HS-5 (cell line): ENCODE results near the gene CEP97.
A peak's percentile ranks its signal among the peaks of the same experiment; 100 is the strongest.

Source experiments
- DNase-seq: peaks from one replicate; pipeline ENCODE4 v3.0.0-alpha.2; 2012; ENCODE audit warnings: low read depth

CEP97 gene

DNA sequence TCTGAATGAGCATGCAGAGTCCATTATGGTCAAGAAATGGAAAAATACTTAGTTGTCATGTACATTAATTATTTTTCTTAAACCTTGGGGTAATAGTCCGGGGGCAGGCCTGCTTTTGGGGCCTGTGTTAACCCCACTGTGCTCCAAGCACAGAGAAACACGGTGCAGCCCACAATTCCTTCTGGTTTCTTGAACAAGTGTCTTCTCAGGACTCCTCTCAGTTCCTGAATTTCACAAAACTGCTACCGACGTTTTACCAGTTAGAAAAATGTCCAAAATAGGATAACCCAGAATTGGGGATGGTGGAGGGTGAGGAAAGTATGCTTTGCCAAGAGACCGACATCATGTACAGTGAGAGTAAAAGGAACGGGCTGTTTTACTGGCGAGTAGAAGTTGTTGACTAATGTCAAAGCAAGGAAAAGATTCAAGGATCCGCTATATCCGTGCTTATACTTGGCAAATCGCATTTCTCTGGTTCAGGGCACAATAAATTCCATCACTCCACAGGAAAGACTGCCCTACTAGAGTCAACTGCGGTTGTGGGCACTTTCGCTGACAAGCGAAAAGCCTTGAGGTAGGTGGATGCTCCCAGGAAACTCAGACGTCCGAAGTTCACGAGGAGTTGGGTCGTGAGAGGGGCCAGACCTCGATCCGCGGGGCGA is 54.1 kb downstream of the CEP97 start:
- no peak for DNase-seq

DNA sequence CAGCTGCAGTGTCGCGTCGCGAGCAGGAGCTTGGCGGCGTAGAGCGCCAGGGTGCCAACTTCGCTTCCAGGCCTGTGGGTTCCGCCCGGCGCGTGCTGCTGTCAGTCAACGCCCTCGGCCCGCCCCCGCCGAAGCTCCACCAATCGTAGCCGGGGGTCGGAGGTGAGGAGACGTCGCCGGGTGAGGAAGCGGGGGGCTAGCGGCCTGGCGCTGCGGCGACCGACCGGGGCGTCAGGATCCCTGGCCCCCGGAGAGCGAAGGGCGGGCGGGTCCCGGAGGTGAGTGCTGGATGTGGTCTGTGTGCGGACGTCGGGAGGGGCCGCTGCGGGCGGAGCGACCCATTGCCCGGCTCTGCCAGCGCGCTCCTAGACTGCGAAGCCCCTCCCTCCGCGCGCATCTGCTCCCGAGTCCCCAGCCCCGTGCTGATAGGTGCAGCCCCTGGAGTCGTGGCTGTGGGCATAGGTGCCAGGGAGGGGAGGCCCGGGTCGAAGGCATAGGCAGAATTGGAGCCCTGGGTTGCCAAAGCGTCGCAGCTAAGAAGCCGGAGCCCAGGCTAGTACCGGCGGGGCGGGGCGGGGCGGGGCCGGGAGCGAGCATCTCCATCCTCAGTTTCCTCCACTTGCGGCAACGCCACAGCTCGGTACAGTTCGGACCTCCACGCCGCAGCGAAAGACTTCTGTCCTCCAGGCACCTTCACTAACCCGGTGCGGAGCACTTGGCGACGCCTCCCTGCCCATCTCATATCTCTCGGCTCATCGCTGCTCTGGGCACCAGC is 54.8 kb downstream of the CEP97 start, which contains the start of gene NXPE3:
Gene NXPE3 (plus strand): TSS at position 165 of the 775 bp plus-strand sequence. CDS start 6,386 bp downstream, outside the sequence.
- peak; percentile 30 for DNase-seq

GRCh38 chr3:101779822-101780381 is 55.5 kb downstream of the CEP97 start:
- no peak for DNase-seq

DNA sequence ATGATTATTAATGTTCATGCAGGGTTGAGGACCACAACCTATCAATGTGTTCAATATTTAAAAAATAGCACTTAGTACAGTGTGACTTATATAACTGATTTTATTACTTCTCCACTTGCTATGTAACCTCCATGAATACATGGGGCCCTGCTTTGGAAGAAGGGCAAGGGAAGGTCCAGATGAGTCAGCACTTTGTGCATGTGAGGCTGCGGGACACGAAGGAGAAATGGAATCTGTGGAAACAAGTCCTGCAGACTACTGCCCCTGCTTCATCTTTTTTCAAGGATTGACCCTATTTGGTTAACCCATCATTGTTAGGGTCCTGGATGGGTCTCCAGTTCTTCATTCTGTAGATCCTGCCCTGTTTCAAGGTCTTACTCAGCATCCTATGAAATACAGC is 56.2 kb downstream of the CEP97 start:
- DNase-seq: peak; percentile 30

- no peak for DNase-seq
Measured at GRCh38 chr3:101781166-101781565, 56.8 kb downstream of the CEP97 start.

DNA sequence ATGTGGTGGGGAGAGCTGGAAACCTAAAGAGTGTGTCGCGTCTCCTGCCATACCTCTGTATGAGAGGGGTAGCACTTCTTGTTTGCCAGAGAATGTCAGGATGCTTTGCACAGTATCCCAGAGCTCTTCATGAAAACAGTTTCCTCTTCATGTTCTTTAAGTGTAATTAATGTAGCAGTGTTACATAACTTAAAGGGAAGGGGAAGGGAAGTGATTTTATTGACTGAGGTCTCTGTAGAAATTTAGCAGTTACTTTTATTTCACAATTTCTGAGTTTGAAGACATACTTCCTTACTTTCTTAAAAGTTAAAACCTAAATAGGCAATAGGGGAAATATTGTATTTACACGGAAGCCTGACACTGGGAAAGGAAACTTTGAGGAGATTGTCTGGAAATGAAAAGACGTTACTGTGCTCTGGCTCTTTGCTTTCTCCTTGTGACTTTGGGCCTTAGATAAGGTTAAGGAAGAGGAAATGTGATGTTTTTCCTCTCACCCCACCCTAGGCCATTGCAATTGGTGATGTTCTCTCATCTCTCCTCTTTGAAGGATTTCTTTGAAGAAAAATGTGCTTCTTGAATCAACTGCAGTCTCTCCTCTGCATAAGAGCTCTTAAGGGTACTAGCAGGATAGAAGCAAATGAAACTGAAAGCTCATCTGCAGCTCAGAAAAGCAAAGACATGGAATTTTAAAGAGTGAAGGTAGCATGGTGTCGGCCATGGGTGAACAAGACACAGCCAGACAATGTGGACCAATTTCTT is 60.6 kb downstream of the CEP97 start:
- DNase-seq: no peak

DNA sequence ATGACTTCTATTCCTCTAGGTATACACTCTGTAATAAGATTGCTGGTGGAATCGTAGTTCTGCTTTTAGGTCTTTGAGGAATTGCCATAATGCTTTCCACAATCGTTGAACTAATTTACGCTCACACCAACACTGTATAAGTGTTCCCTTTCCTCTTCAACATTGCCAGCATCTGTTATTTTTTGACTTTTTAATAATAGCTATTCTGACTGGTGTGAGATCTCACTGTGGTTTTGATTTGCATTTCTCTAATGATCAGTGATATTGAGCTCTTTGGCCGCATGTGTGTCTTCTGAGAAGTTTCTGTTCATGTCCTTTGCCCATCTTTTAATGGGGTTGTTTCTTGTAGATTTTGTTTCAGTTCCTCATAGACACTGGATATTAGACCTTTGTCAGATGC is 67.4 kb downstream of the CEP97 start:
- no peak for DNase-seq

GRCh38 chr3:101796077-101796680 is 71.8 kb downstream of the CEP97 start:
- DNase-seq: no peak

GRCh38 chr3:101801174-101801573 is 76.8 kb downstream of the CEP97 start:
- DNase-seq: no peak

DNA sequence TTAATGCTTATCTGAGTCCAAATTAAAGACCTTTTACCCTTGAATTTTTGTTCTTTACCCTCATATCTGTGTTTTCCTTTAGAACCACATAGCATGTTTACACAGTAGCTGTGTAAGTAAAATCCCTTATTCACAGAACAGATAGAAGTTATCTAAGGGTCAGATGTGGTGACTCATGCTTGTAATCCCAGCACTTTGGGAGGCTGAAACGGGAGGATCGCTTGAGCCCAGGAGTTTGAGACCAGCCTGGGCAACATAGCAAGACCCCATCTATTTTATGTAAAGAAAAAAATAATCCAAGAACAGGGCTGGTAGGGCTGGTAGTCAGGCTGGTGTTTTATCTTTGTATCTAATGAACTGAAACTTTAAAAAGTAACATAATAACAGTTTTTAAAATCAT is 77.8 kb downstream of the CEP97 start:
- no peak for DNase-seq

- no peak for DNase-seq
Measured at GRCh38 chr3:101803173-101803782, 78.9 kb downstream of the CEP97 start.

DNA sequence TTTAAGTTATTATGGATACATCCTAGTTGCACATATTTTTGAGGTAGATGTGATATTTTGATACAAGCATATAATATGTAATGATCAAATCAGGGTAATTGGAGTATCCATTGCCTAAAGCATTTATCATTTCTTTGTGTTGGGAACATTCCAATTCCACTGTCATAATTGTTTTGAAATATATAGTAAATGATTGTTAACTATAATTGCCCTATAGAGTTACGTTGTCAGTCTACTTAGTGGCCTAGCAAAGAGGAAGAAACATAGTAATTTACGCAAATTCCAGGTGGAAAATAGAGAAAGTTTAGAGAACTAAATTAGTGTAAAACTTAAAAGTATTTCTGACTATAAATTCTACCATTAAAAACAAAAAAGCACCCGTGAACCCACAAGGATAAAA is 79.5 kb downstream of the CEP97 start:
- no peak for DNase-seq

DNA sequence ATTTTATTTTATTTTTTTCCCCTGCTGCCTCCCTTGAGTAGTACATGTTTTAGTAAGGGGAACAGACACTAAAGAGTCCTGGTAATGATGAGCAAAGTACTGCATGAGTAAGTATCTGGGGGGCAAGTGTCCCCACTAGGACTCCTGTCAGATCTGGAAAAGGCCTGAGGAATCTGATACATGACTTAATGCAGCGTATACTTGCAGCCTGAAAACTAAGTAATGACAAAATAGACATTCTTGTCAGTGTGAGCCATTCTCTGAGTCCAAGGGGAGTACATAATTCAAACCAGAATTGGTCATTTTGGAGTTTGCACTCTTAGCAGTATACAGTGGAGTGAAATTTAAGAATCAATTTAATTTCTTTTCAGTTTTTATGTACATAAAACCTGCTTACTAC is 82.1 kb downstream of the CEP97 start:
- no peak for DNase-seq

GRCh38 chr3:101807888-101808287 is 83.5 kb downstream of the CEP97 start:
- no peak for DNase-seq

GRCh38 chr3:101809178-101810021 is 85.0 kb downstream of the CEP97 start:
- DNase-seq: no peak

DNA sequence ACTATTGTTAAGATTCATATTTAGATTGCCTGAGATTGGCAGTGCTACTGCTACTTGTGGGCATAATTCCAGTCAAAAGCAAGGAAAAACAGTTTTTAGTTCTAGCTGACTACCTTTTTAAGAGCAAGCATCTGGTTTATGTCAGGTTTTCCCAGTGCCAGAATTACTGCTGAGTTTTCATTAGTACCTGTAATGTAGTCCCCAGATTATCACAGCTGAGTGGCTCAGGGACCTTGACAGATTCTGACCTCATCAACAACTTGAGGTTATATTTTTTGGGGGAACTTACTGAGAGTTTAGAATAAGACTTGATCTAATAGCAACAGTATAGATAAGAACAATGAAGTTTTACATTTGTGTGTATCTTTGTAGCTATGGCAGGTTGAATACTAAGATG is 85.6 kb downstream of the CEP97 start:
- DNase-seq: no peak

GRCh38 chr3:101811875-101812274 is 87.5 kb downstream of the CEP97 start:
- DNase-seq: no peak

- no peak for DNase-seq
Measured at GRCh38 chr3:101812895-101813294, 88.5 kb downstream of the CEP97 start.

DNA sequence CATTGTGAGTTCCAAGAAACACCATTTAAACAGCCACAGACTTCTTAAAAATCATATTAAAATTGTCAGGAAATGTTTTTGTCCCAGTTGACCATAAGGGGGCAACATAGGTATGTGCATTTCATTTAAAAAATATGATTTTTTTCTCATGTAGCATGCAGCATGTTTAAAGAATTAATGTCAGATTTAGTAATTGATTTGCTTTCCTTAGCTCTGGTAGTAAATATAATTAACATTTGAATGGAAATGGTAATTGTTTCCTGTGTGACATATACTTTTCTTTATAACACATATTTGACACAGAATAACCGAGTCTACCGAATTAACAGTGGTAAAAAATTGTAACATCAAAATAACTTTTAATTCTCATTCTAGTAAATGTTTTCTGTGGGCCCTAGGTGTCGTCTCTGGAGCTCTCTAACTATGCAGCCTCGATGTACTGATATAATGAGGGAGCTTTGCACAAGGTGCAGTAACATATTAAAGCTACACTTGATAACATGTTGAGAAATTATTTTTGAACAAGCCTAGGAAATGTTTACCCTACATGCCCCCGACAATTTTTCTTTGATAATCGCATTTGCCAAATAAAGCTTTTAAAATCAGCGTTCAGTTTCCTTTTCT is 89.5 kb downstream of the CEP97 start:
- no peak for DNase-seq

DNA sequence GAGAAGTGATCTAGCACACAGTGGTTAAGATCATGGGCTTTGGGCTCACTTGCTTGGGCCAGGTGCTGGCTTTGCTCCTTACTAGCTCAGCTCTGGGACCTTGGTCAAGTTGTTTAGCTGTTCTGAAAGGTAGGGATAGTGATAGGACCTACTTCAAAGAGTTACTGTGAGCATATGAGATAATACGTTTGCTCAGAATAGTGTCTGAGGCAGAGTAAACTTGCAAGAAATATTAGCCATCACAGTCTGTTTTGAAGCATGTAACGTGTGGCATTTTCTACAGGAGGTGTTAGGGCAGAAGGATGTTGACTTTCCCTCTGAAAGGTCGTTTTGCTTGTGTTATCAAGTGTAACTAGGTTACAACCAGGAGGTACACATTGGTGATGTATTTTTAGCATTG is 90.4 kb downstream of the CEP97 start:
- DNase-seq: no peak
